H9 (cell line): ENCODE measurements around the gene SH2D2A. TPM values are rescaled to one million over a fixed set of nuclear protein-coding genes. Genes with fewer than 3 reads are reported as not detected.

Experiments used
- DNase-seq: peaks from one replicate; pipeline ENCODE4 v3.0.0-alpha.2; 2017
- H2AFZ ChIP-seq: one replicate; pipeline ENCODE4 v1.6.1; 2013; ENCODE audit warnings: mild to moderate bottlenecking, low read length, control low read depth, moderate library complexity
- H2AK5ac ChIP-seq: 2 replicates; pipeline ENCODE4 v1.6.1; 2013; ENCODE audit warnings: low read length, control low read depth, mixed read lengths; ENCODE audit not compliant: insufficient read length
- H2BK120ac ChIP-seq: one replicate; pipeline ENCODE4 v1.6.1; 2013; ENCODE audit warnings: low read depth, mild to moderate bottlenecking, low read length, control low read depth, inconsistent platforms; ENCODE audit not compliant: poor library complexity, severe bottlenecking
- H2BK12ac ChIP-seq: 2 replicates; pipeline ENCODE4 v1.6.1; 2013; ENCODE audit warnings: low read length, control low read depth, mixed read lengths, low read depth; ENCODE audit not compliant: insufficient read length
- H2BK15ac ChIP-seq: 2 replicates; pipeline ENCODE4 v1.6.1; 2013; ENCODE audit warnings: low read depth, low read length, control low read depth
- H2BK20ac ChIP-seq: one replicate; pipeline ENCODE4 v1.6.1; 2013; ENCODE audit warnings: low read depth, mild to moderate bottlenecking, low read length, control low read depth, inconsistent platforms; ENCODE audit not compliant: poor library complexity, severe bottlenecking
- H2BK5ac ChIP-seq: 2 replicates; pipeline ENCODE4 v1.6.1; 2013; ENCODE audit warnings: low read length, control low read depth, mixed read lengths; ENCODE audit not compliant: insufficient read length
- H3K14ac ChIP-seq: 2 replicates; pipeline ENCODE4 v1.6.1; 2013; ENCODE audit warnings: low read length, control low read depth; ENCODE audit not compliant: insufficient read depth
- H3K18ac ChIP-seq: 2 replicates; pipeline ENCODE4 v1.6.1; 2013; ENCODE audit warnings: low read depth, mild to moderate bottlenecking, mixed read lengths, low read length, control low read depth; ENCODE audit not compliant: insufficient read length
- H3K23ac ChIP-seq: 2 replicates; pipeline ENCODE4 v1.6.1; 2013; ENCODE audit warnings: low read length, control low read depth, mixed read lengths, low read depth; ENCODE audit not compliant: insufficient read length
- H3K23me2 ChIP-seq: 2 replicates; pipeline ENCODE4 v1.6.1; 2013; ENCODE audit warnings: low read depth, mild to moderate bottlenecking, mixed read lengths, low read length, control low read depth; ENCODE audit not compliant: insufficient read length, poor library complexity, severe bottlenecking
- H3K27ac ChIP-seq: 2 replicates; pipeline ENCODE4 v1.5.1; 2013; ENCODE audit warnings: low read length, control low read depth, mixed read lengths, low read depth; ENCODE audit not compliant: insufficient read length
- H3K27me3 ChIP-seq: 2 replicates; pipeline ENCODE4 v1.6.1; 2013; ENCODE audit warnings: low read length, control low read depth, inconsistent platforms; ENCODE audit not compliant: insufficient read depth
- H3K4ac ChIP-seq: 2 replicates; pipeline ENCODE4 v1.6.1; 2013; ENCODE audit warnings: low read depth, mild to moderate bottlenecking, control low read depth, inconsistent platforms, low read length, moderate library complexity
- H3K4me1 ChIP-seq: 2 replicates; pipeline ENCODE4 v1.6.1; 2013; ENCODE audit warnings: low read length, control low read depth, inconsistent platforms; ENCODE audit not compliant: insufficient read depth
- H3K4me2 ChIP-seq: 2 replicates; pipeline ENCODE4 v1.6.1; 2013; ENCODE audit warnings: low read length, control low read depth, mixed read lengths; ENCODE audit not compliant: insufficient read length, insufficient read depth
- H3K56ac ChIP-seq: 2 replicates; pipeline ENCODE4 v1.6.1; 2013; ENCODE audit warnings: low read depth, mild to moderate bottlenecking, mixed read lengths, low read length, control low read depth; ENCODE audit not compliant: insufficient read length
- H3K79me1 ChIP-seq: 2 replicates; pipeline ENCODE4 v1.6.1; 2013; ENCODE audit warnings: low read depth, mild to moderate bottlenecking, moderate library complexity, low read length, control low read depth, inconsistent platforms; ENCODE audit not compliant: insufficient read depth, poor library complexity, severe bottlenecking
- H3K79me2 ChIP-seq: 2 replicates; pipeline ENCODE4 v1.6.1; 2013; ENCODE audit warnings: low read length, control low read depth, inconsistent platforms; ENCODE audit not compliant: insufficient read depth
- H3K9ac ChIP-seq: 2 replicates; pipeline ENCODE4 v1.6.1; 2013; ENCODE audit warnings: low read length, control low read depth, mixed read lengths; ENCODE audit not compliant: insufficient read length; ENCODE audit errors: extremely low read depth
- H3K9me3 ChIP-seq: one replicate; pipeline ENCODE4 v1.6.1; 2013; ENCODE audit warnings: low read depth, low read length, inconsistent platforms; ENCODE audit not compliant: control insufficient read depth
- H3T11ph ChIP-seq: one replicate; pipeline ENCODE4 v1.6.1; 2013; ENCODE audit warnings: mild to moderate bottlenecking, low read length, control low read depth, inconsistent platforms
- H4K20me1 ChIP-seq: one replicate; pipeline ENCODE4 v1.6.1; 2013; ENCODE audit not compliant: control insufficient read depth, insufficient read length, insufficient read depth
- H4K5ac ChIP-seq: 2 replicates; pipeline ENCODE4 v1.6.1; 2013; ENCODE audit warnings: low read depth, mild to moderate bottlenecking, mixed read lengths, low read length, control low read depth; ENCODE audit not compliant: insufficient read length
- H4K8ac ChIP-seq: replicated peaks from 2 replicates; pipeline ENCODE4 v1.6.1; 2013; ENCODE audit warnings: low read length, control low read depth, mixed read lengths, low read depth; ENCODE audit not compliant: insufficient read length
- H4K91ac ChIP-seq: 2 replicates; pipeline ENCODE4 v1.6.1; 2013; ENCODE audit warnings: low read depth, mild to moderate bottlenecking, moderate library complexity, mixed read lengths, low read length, control low read depth; ENCODE audit not compliant: insufficient read length
- H3K27ac Mint-ChIP-seq, 3 experiments: 2 replicates in 2 of 3; 3 replicates in 1 of 3; pipeline ENCODE4 v1.8.0; 2020 to 2021; ENCODE audit warnings: mixed read lengths in 3 of 3, mild to moderate bottlenecking in 1 of 3, moderate library complexity in 1 of 3
- H3K27me3 Mint-ChIP-seq: 2 replicates; pipeline ENCODE4 v1.8.0; 2021; ENCODE audit warnings: low read depth, mild to moderate bottlenecking, moderate library complexity, mixed read lengths
- H3K36me3 Mint-ChIP-seq, 3 experiments: 2 replicates in 2 of 3; 3 replicates in 1 of 3; pipeline ENCODE4 v1.8.0; 2020 to 2021; ENCODE audit warnings: low read depth in 3 of 3, mixed read lengths in 3 of 3; ENCODE audit not compliant: insufficient read depth in 1 of 3
- H3K4me1 Mint-ChIP-seq, 2 experiments: 2 replicates each; pipeline ENCODE4 v1.8.0; 2020; ENCODE audit warnings: mixed read lengths in 2 of 2
- H3K4me3 Mint-ChIP-seq, 2 experiments: 2 replicates in 1 of 2; 3 replicates in 1 of 2; pipeline ENCODE4 v1.8.0; 2020 to 2021; ENCODE audit warnings: mild to moderate bottlenecking in 2 of 2, mixed read lengths in 2 of 2, moderate library complexity in 1 of 2
- H3K9me3 Mint-ChIP-seq, 2 experiments: 2 replicates in 1 of 2; 3 replicates in 1 of 2; pipeline ENCODE4 v1.8.0; 2020; ENCODE audit warnings: mild to moderate bottlenecking in 2 of 2, mixed read lengths in 2 of 2, moderate library complexity in 1 of 2
- WGBS: extraction: QIAGEN DNeasy Blood & Tissue Kit; methylation state at CpG from one replicate; pipeline ENCODE4 v1.1.7; 2013; ENCODE audit warnings: missing lambda C conversion rate, low lambda C conversion rate, mixed read lengths; ENCODE audit not compliant: insufficient read length; ENCODE audit errors: extremely low coverage; 5-methylcytosine and 5-hydroxymethylcytosine counted together
- total RNA-seq: library from RNA; stranded (reverse); gene quantifications from 2 replicates; pipeline ENCODE4 v1.2.1, GENCODE V29; 2021
- TF ChIP-seq, protein P1 (sequence below): fragments of 200-600 bp; sonication (generic); conservative IDR thresholded peaks from 3 replicates; pipeline ENCODE4 v1.8.0; 2021; ENCODE audit warnings: antibody characterized with exemption, mild to moderate bottlenecking

SH2D2A gene
- total RNA-seq, 1 experiment from 2014 or later = 2.0 TPM

DNA sequence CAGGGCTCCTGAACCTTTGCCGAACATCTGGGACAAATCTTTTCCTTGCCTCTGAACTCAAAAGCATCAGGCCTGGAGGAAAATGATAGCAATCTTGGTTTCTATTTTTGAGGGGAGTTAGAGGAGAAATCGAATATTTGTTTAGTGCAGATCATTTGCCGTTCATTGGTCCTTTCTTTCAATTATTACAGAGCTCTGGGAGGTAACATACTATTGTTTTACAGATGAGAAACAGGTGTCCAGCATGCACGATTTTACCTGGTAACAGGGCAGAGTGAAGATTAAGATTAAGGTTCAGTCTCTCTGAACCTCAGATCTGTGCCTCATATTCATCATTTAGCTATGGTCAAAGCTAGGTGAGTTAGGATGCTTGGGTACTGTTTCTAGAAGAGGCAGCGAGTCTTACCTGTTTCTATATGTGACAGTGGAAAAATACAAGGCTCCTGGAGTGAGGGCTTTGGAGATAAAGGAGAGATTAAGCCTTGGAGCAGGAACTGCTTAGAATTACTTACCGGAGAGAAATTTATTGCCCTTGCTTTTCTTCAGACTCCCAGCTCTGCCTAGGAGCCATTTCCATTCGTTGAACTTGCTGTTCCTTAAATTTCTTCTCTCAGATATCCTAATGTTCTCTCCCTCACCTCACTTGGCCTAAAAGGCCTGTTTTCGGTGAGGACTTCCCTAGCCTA, 47.9 kb downstream of the SH2D2A start:
- H3K36me3 Mint-ChIP-seq = peaks cover 12 to 38% (median 27%) of the 10 kb centered on the region in 3 experiments

More for the DNA sequence above, 47.9 kb downstream of the SH2D2A start:
- H3K79me2 ChIP-seq = peaks cover 35% of the 10 kb centered on the region
- no peak overlapping the region for H2BK20ac ChIP-seq
- H2BK5ac ChIP-seq = no peak overlapping the region
- no peak overlapping the region for H4K91ac ChIP-seq
- H4K5ac ChIP-seq = no peak overlapping the region
- H3T11ph ChIP-seq = no peak overlapping the region
- no peaks in the 10 kb centered on the region for H3K9me3 Mint-ChIP-seq
- no peak overlapping the region for H2BK15ac ChIP-seq
- H3K4me1 ChIP-seq = no peaks in the 10 kb centered on the region; the same call in 1 of the 2 replicates
- no peaks in the 10 kb centered on the region for H3K27me3 Mint-ChIP-seq
- H3K4me1 Mint-ChIP-seq = peaks cover 31 to 40% of the 10 kb centered on the region in 2 experiments
- TF ChIP-seq, protein P1, sequence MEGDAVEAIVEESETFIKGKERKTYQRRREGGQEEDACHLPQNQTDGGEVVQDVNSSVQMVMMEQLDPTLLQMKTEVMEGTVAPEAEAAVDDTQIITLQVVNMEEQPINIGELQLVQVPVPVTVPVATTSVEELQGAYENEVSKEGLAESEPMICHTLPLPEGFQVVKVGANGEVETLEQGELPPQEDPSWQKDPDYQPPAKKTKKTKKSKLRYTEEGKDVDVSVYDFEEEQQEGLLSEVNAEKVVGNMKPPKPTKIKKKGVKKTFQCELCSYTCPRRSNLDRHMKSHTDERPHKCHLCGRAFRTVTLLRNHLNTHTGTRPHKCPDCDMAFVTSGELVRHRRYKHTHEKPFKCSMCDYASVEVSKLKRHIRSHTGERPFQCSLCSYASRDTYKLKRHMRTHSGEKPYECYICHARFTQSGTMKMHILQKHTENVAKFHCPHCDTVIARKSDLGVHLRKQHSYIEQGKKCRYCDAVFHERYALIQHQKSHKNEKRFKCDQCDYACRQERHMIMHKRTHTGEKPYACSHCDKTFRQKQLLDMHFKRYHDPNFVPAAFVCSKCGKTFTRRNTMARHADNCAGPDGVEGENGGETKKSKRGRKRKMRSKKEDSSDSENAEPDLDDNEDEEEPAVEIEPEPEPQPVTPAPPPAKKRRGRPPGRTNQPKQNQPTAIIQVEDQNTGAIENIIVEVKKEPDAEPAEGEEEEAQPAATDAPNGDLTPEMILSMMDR = no peak
- no peaks in the 10 kb centered on the region for H3K27me3 ChIP-seq
- no peak for DNase-seq
- H3K18ac ChIP-seq = no peak overlapping the region
- H3K4me3 Mint-ChIP-seq = no peak overlapping the region
- H3K23me2 ChIP-seq = peaks cover 17% of the 10 kb centered on the region
- no peak overlapping the region for H3K27ac ChIP-seq
- H3K9ac ChIP-seq = peak overlapping the region; percentile 88
- H3K14ac ChIP-seq = no peak overlapping the region
- H2BK12ac ChIP-seq = no peak overlapping the region
- no peak overlapping the region for H2AFZ ChIP-seq
- H2BK120ac ChIP-seq = no peak overlapping the region
- peaks cover 14% of the 10 kb centered on the region for H3K79me1 ChIP-seq
- H3K9me3 ChIP-seq = no peaks in the 10 kb centered on the region
- no peak overlapping the region for H2AK5ac ChIP-seq
- H3K27ac Mint-ChIP-seq = peak overlapping the region in 2 of 3 experiments; percentile 16 to 85; a peak in 4 of 7 replicates
- no peak overlapping the region for H3K56ac ChIP-seq
- peak overlapping the region; percentile 93 for H3K4me2 ChIP-seq
- no peak overlapping the region for H4K8ac ChIP-seq
- no peak overlapping the region for H3K23ac ChIP-seq
- WGBS = no CpG with 5 or more reads among the region's 8 CpGs
- no peak overlapping the region for H3K4ac ChIP-seq
- no peaks in the 10 kb centered on the region for H4K20me1 ChIP-seq
